Measurements from ENCODE around the gene FAM50A.

- no peak for TF ChIP-seq EP300 (IDR thresholded peaks at IDR 0.05)
- no peak for TF ChIP-seq POLR2AphosphoS5 (IDR thresholded peaks at IDR 0.05)
Measured at GRCh38 chrX:154470434-154470833, 26.5 kb downstream of the FAM50A start.
